HepG2 (cell line): ENCODE data around the gene TIA1. TPM values are rescaled to one million over a fixed set of nuclear protein-coding genes. Genes with fewer than 3 reads are reported as not detected.

Source experiments
- ATAC-seq: fragments of 200-7000 bp; cut with Tn5 transposase; 3 replicates; pipeline ENCODE4 v1.9.1; 2020; ENCODE audit warnings: mild to moderate bottlenecking, moderate library complexity
- BruUV-seq: library from RNA; stranded (reverse); fragments of 400-500 nt; replicated peaks from 2 replicates; lab custom pipeline; 2021; lab: Mats Ljungman, UMichigan
- CTCF ChIA-PET: fragments of 300-600 bp; formaldehyde crosslinking; extraction: SDS; loops from one replicate; lab custom pipeline; 2021; ENCODE audit warnings: low total read pairs, inconsistent platforms, low intra/inter-chr PET ratio; lab: Yijun Ruan, JAX
- POLR2A ChIA-PET: fragments of 350-600 bp; sonication (Branson Sonifier 250); formaldehyde crosslinking; loops from one replicate; lab custom pipeline; 2020; ENCODE audit warnings: antibody characterized with exemption, inconsistent platforms; lab: Yijun Ruan, JAX
- DNase-seq: peaks from one replicate; pipeline ENCODE4 v3.0.0-alpha.2; 2015; ENCODE audit warnings: low spot score
- FAIRE-seq: peaks from 3 replicates; lab custom pipeline; 2011; peaks lifted over from hg19 to GRCh38; lab: Jason Lieb, UNC
- H2AFZ ChIP-seq: one replicate; pipeline ENCODE4 v1.6.1; 2011; ENCODE audit warnings: low read length, inconsistent platforms
- H3K27ac ChIP-seq: fragments of 300-600 bp; 3 replicates; pipeline ENCODE4 v1.8.0; 2011; ENCODE audit warnings: mixed run types, mild to moderate bottlenecking, mixed read lengths, low read length, inconsistent platforms; ENCODE audit not compliant: insufficient read depth; ENCODE audit errors: extremely low read length
- H3K27me3 ChIP-seq, 2 experiments: fragments of 200-600 bp in 1 of 2; 2 replicates in 1 of 2; 3 replicates in 1 of 2; pipeline versions ENCODE4 v1.6.0 to v1.8.0; 2011; ENCODE audit warnings: low read length in 2 of 2, mild to moderate bottlenecking in 2 of 2, moderate library complexity in 2 of 2, inconsistent platforms in 1 of 2; ENCODE audit not compliant: insufficient read depth in 2 of 2, control insufficient read depth in 1 of 2
- H3K36me3 ChIP-seq, 2 experiments: fragments of 200-600 bp in 1 of 2; replicated peaks in 1 of 2; 2 replicates in 1 of 2; 3 replicates in 1 of 2; pipeline versions ENCODE4 v1.5.1 to v1.8.0; 2011; ENCODE audit warnings: low read length in 2 of 2, inconsistent platforms in 1 of 2; ENCODE audit not compliant: insufficient read depth in 2 of 2, control insufficient read depth in 1 of 2
- H3K4me1 ChIP-seq: 2 replicates; pipeline ENCODE4 v1.5.1; 2012; ENCODE audit warnings: low read length, inconsistent platforms; ENCODE audit not compliant: insufficient read depth
- H3K4me2 ChIP-seq: 2 replicates; pipeline ENCODE4 v1.6.0; 2011; ENCODE audit warnings: low read depth, low read length, inconsistent platforms
- H3K4me3 ChIP-seq, 3 experiments: fragments of 200-600 bp in 1 of 3; sonication (generic), shearing (Covaris generic) in 1 of 3; replicated peaks in 1 of 3; 2 replicates each; pipeline ENCODE4 v1.5.1; 2011 to 2016; ENCODE audit warnings: low read length in 3 of 3, inconsistent platforms in 2 of 3, low read depth in 2 of 3, mild to moderate bottlenecking in 2 of 3, control low read depth in 1 of 3, mixed read lengths in 1 of 3; ENCODE audit not compliant: insufficient read depth in 1 of 3
- H3K79me2 ChIP-seq: one replicate; pipeline ENCODE4 v1.6.1; 2011; ENCODE audit warnings: low read length, inconsistent platforms; ENCODE audit not compliant: insufficient read depth
- H3K9ac ChIP-seq: 2 replicates; pipeline ENCODE4 v1.6.0; 2011; ENCODE audit warnings: mild to moderate bottlenecking, low read depth, low read length, inconsistent platforms; ENCODE audit not compliant: insufficient read depth
- H3K9me3 ChIP-seq: 2 replicates; pipeline ENCODE4 v1.5.1; 2012; ENCODE audit warnings: mild to moderate bottlenecking, low read length
- H4K20me1 ChIP-seq: 2 replicates; pipeline ENCODE4 v1.6.0; 2011; ENCODE audit warnings: inconsistent platforms, mild to moderate bottlenecking, low read length, moderate library complexity; ENCODE audit not compliant: insufficient read depth
- ATF7 ChIP-seq, 2 experiments: fragments of 450-650 bp in 1 of 2; sonication (generic) in 1 of 2; formaldehyde crosslinking in 1 of 2; IDR thresholded peaks; 2 replicates each; pipeline versions ENCODE4 v1.4.0 to v1.6.1; 2016 to 2020; ENCODE audit warnings: antibody characterized with exemption in 1 of 2, mild to moderate bottlenecking in 1 of 2, missing genetic modification reagents in 1 of 2
- HNF1A ChIP-seq, 2 experiments: sonication (generic) in 1 of 2; formaldehyde crosslinking in 1 of 2; IDR thresholded peaks; 2 replicates each; pipeline versions ENCODE4 v1.4.0 to v1.6.1; 2016 to 2020; ENCODE audit warnings: borderline replicate concordance in 1 of 2, low read depth in 1 of 2, mild to moderate bottlenecking in 1 of 2, missing genetic modification reagents in 1 of 2
- MAFF ChIP-seq: IDR thresholded peaks from 2 replicates; pipeline ENCODE4 v1.6.1; 2011; ENCODE audit warnings: low read depth, low read length, improper control_type of control experiment
- MAFK ChIP-seq, 2 experiments: IDR thresholded peaks in 1 of 2; conservative IDR thresholded peaks in 1 of 2; 2 replicates each; pipeline ENCODE4 v1.6.1; 2011; ENCODE audit warnings: improper control_type of control experiment in 2 of 2, low read length in 2 of 2
- POLR2A ChIP-seq, 2 experiments: IDR thresholded peaks; 2 replicates each; pipeline ENCODE4 v1.6.1; 2011; ENCODE audit warnings: low read depth in 2 of 2, low read length in 2 of 2, mild to moderate bottlenecking in 1 of 2, moderate library complexity in 1 of 2; ENCODE audit not compliant: insufficient read depth in 1 of 2
- PRMT3 ChIP-seq: sonication (generic); formaldehyde crosslinking; IDR thresholded peaks from 2 replicates; pipeline ENCODE4 v1.8.1; 2022; ENCODE audit warnings: low read depth, mild to moderate bottlenecking, moderate library complexity, missing genetic modification reagents, borderline replicate concordance
- THAP11 ChIP-seq: IDR thresholded peaks from 2 replicates; pipeline ENCODE4 v1.6.1; 2016; ENCODE audit warnings: missing biosample characterization, missing genetic modification reagents
- ZBTB21 ChIP-seq: sonication (generic); formaldehyde crosslinking; IDR thresholded peaks from 2 replicates; pipeline ENCODE4 v1.4.0; 2020; ENCODE audit warnings: missing genetic modification reagents
- ZKSCAN5 ChIP-seq: sonication (generic); formaldehyde crosslinking; IDR thresholded peaks from 2 replicates; pipeline ENCODE4 v1.5.1; 2020; ENCODE audit warnings: mild to moderate bottlenecking, missing genetic modification reagents
- ZNF350 ChIP-seq: sonication (generic); formaldehyde crosslinking; IDR thresholded peaks from 2 replicates; pipeline ENCODE4 v1.4.0; 2020; ENCODE audit warnings: mild to moderate bottlenecking, low read depth, missing genetic modification reagents, borderline replicate concordance
- ZNF780A ChIP-seq: sonication (generic); formaldehyde crosslinking; IDR thresholded peaks from 2 replicates; pipeline ENCODE4 v1.8.0; 2022; ENCODE audit warnings: mild to moderate bottlenecking, missing genetic modification reagents, moderate library complexity
- WGBS: methylation state at CpG from one replicate; pipeline ENCODE4 v1.1.6; 2017; ENCODE audit warnings: low lambda C conversion rate; 5-methylcytosine and 5-hydroxymethylcytosine counted together
- in situ Hi-C: cut with HindIII; loops from 2 replicates; pipeline ENCODE4 v1.10.0; 2017; ENCODE audit warnings: low pct_unique_long_range_greater_than_20kb; ENCODE audit not compliant: extremely low pct_ligation_motif_present
- intact Hi-C: fragments of 100-400 bp; cut with micrococcal nuclease; formaldehyde crosslinking; loops from one replicate; pipeline ENCODE4 v1.10.0; 2022; ENCODE audit not compliant: unreplicated experiment
- polyA plus RNA-seq, 8 experiments: library from polyadenylated mRNA; depleted of rRNA in 3 of 8; stranded (reverse) in 7 of 8; unstranded in 1 of 8; fragments of >200 nt; fragmentation: Illumina TruSeq in 4 of 8; extraction: Trizol in 4 of 8; gene quantifications; 2 replicates each; pipeline versions ENCODE4 v1.2.1 to v1.2.3, GENCODE V29; 2011 to 2016; ENCODE audit warnings: low read depth in 4 of 8, missing spikeins in 1 of 8, mixed read lengths in 1 of 8; ENCODE audit not compliant: insufficient read depth in 1 of 8
- total RNA-seq, 5 experiments: library from RNA; depleted of rRNA; stranded (reverse); fragments of >200 nt; fragmentation: Illumina TruSeq; extraction: Trizol; gene quantifications; 2 replicates each; pipeline ENCODE4 v1.2.3, GENCODE V29; 2016; ENCODE audit warnings: low read depth in 1 of 5

Gene TIA1
- total and polyA plus RNA-seq, 2 of the 13 experiments (the other 11 are each of a cell fraction or from before 2014, with no cell fraction given), result 209 to 319 TPM

- intact Hi-C loops, result no loop called here
- ATAC-seq (no peak), FAIRE-seq (no peak), DNase-seq (no peak)
- TF ChIP-seq ZNF780A (CRISPR knock-in tag), result no peak
- no peak for TF ChIP-seq ZNF350 (CRISPR knock-in tag)
- 0 out of 2 replicates have a peak, but pooled peaks have one; percentile 11 for TF ChIP-seq MAFF
- TF ChIP-seq MAFK (conservative IDR thresholded peaks at IDR 0.05 in 1 of 2, IDR thresholded peaks at IDR 0.05 in 1 of 2; ENCODE audit: low read length in 2 of 2), result peak; percentile 26 to 33; a peak in 2 of 4 replicates
- no peak for TF ChIP-seq THAP11 (CRISPR knock-in tag)
- no peaks in the 10 kb centered on the region for H3K27me3 ChIP-seq
- in situ Hi-C loops, result no loop called here
- H3K79me2 ChIP-seq, result no peaks in the 10 kb centered on the region
- no peaks in the 10 kb centered on the region for H4K20me1 ChIP-seq
- no peak overlapping the region for H3K4me3 ChIP-seq
- H2AFZ ChIP-seq, result no peak overlapping the region
- no TSS peak for BruUV-seq
- peaks cover 10 to 47% of the 10 kb centered on the region in 2 experiments for H3K36me3 ChIP-seq
- 98% methylated on average over 2 of the region's 2 CpGs for WGBS
- H3K9me3 ChIP-seq, result no peaks in the 10 kb centered on the region
- H3K9ac ChIP-seq, result no peak overlapping the region
- POLR2A ChIA-PET, result interaction anchor here (1.2 kb wide), 1 partner anchor 21 kb away, joined by 3 read pairs; the partner anchor contains the start of gene C2orf42
- CTCF ChIA-PET, result no interaction called here
- no peak overlapping the region for H3K4me2 ChIP-seq
- H3K4me1 ChIP-seq, result no peaks in the 10 kb centered on the region
- no peak overlapping the region for H3K27ac ChIP-seq
Measured at GRCh38 chr2:70211595-70211994, 36.8 kb downstream of the TIA1 start.

- peaks cover 2% of the 10 kb centered on the region; the same call in 1 of the 2 replicates for H3K4me1 ChIP-seq
- peak; percentile 4 for ATAC-seq
- BruUV-seq, result no TSS peak
- 87% methylated on average over 8 of the region's 8 CpGs for WGBS
- in situ Hi-C loops (no loop called here), intact Hi-C loops (no loop called here)
- H3K36me3 ChIP-seq, result no peaks in the 10 kb centered on the region; a peak in 1 of 5 replicates
- H3K79me2 ChIP-seq, result no peaks in the 10 kb centered on the region
- H3K27ac ChIP-seq, result no peak overlapping the region
- no peaks in the 10 kb centered on the region for H3K9me3 ChIP-seq
- H3K4me2 ChIP-seq, result no peak overlapping the region
- POLR2A ChIA-PET, result no interaction called here
- no peak for DNase-seq
- no peaks in the 10 kb centered on the region for H4K20me1 ChIP-seq
- FAIRE-seq, result no peak
- TF ChIP-seq POLR2A (IDR thresholded peaks at IDR 0.05; ENCODE audit: insufficient read depth in 1 of 2, low read depth in 2 of 2, low read length in 2 of 2), result 0 out of 4 replicates have a peak, but pooled peaks of 1 of the 2 experiments have one; percentile 15
- TF ChIP-seq ATF7 (IDR thresholded peaks at IDR 0.05), result no peak
- no peak for TF ChIP-seq ATF7 (CRISPR knock-in tag; IDR thresholded peaks at IDR 0.05)
- TF ChIP-seq ZKSCAN5 (CRISPR knock-in tag), result no peak
- TF ChIP-seq PRMT3 (CRISPR knock-in tag), result no peak
- no peak for TF ChIP-seq HNF1A (IDR thresholded peaks at IDR 0.05; ENCODE audit: low read depth)
- TF ChIP-seq HNF1A (CRISPR knock-in tag; IDR thresholded peaks at IDR 0.05; ENCODE audit: borderline replicate concordance), result no peak
- TF ChIP-seq ZBTB21 (CRISPR knock-in tag), result no peak
- TF ChIP-seq, all 625 proteins: peak for 1
- CTCF ChIA-PET, result no interaction called here
- Histone ChIP-seq H3K4me3 (no peak overlapping the region), H2AFZ (no peak overlapping the region), H3K9ac (no peak overlapping the region), H3K27me3 (no peaks in the 10 kb centered on the region)
Measured at GRCh38 chr2:70204452-70204851, 44.0 kb downstream of the TIA1 start.
